ENCODE measurements around the gene PRKCE. TPM values are rescaled to one million over a fixed set of nuclear protein-coding genes. Genes with fewer than 3 reads are reported as not detected.
A peak's percentile ranks its signal among the peaks of the same experiment; 100 is the strongest.

Gene PRKCE
- total RNA-seq, 1 experiment from 2014 or later = 1.3 TPM

DNA sequence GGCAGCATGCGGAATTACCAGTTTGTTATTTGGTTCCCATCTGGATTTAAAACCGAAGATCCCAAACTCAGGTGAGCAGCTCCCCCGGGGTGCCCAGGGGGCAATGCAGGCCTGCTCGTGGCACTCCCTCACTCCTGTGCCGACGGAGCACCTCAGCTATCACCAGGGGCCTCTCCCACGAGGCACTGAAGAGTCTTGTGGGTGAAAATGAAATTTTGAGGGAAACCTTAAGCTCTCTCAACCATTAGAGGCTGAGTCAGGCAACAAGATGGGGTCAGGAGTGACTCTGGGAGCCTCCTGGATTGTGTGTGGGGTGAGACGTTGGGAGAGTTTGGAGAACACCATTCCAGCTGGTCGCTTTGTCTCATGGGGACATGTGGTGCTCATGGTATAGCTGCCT, 189.0 kb downstream of the PRKCE start:
- no CpG with 5 or more reads among the region's 9 CpGs for WGBS (ENCODE audit: extremely low coverage, insufficient read length, low lambda C conversion rate)
- no peaks in the 10 kb centered on the region for H3K9me3 ChIP-seq (ENCODE audit: control insufficient read depth, low read depth, low read length)
- H3K9ac ChIP-seq (ENCODE audit: extremely low read depth, insufficient read length, low read length) = no peak overlapping the region
- no peaks in the 10 kb centered on the region for H3K23me2 ChIP-seq (ENCODE audit: insufficient read length, low read depth, low read length, poor library complexity, severe bottlenecking)
- no peak overlapping the region for H2BK120ac ChIP-seq (ENCODE audit: low read depth, low read length, poor library complexity, severe bottlenecking)
- no peak overlapping the region for H3K4me2 ChIP-seq (ENCODE audit: insufficient read depth, insufficient read length, low read length)
- no peak overlapping the region for H4K8ac ChIP-seq (replicated peaks; ENCODE audit: insufficient read length, low read depth, low read length)
- H3K14ac ChIP-seq (ENCODE audit: insufficient read depth, low read length) = no peak overlapping the region
- H3T11ph ChIP-seq (ENCODE audit: low read length) = no peak overlapping the region
- H3K4ac ChIP-seq (ENCODE audit: low read depth, low read length) = no peak overlapping the region
- Mint-ChIP-seq H3K4me3 (no peak overlapping the region), H3K27ac (peak overlapping the region in 1 of 3 experiments; percentile 46; a peak in 1 of 7 replicates), H3K36me3 (ENCODE audit: insufficient read depth in 1 of 3, low read depth in 3 of 3) (no peaks in the 10 kb centered on the region), H3K9me3 (no peaks in the 10 kb centered on the region), H3K27me3 (ENCODE audit: low read depth) (peaks cover 6% of the 10 kb centered on the region), H3K4me1 (peaks cover 16 to 30% of the 10 kb centered on the region in 2 experiments)
- H4K5ac ChIP-seq (ENCODE audit: insufficient read length, low read depth, low read length) = no peak overlapping the region
- no peaks in the 10 kb centered on the region for H3K79me1 ChIP-seq (ENCODE audit: insufficient read depth, low read depth, low read length, poor library complexity, severe bottlenecking)
- no peak overlapping the region for H3K23ac ChIP-seq (ENCODE audit: insufficient read length, low read depth, low read length)
- H2AFZ ChIP-seq (ENCODE audit: low read length) = no peak overlapping the region
- H3K56ac ChIP-seq (ENCODE audit: insufficient read length, low read depth, low read length) = no peak overlapping the region
- no peak overlapping the region for H2BK15ac ChIP-seq (ENCODE audit: low read depth, low read length)
- no peak overlapping the region for H2BK5ac ChIP-seq (ENCODE audit: insufficient read length, low read length)
- no peak overlapping the region for H3K27ac ChIP-seq (ENCODE audit: insufficient read length, low read depth, low read length)
- no peaks in the 10 kb centered on the region for H3K79me2 ChIP-seq (ENCODE audit: insufficient read depth, low read length)
- TF ChIP-seq, protein P1, sequence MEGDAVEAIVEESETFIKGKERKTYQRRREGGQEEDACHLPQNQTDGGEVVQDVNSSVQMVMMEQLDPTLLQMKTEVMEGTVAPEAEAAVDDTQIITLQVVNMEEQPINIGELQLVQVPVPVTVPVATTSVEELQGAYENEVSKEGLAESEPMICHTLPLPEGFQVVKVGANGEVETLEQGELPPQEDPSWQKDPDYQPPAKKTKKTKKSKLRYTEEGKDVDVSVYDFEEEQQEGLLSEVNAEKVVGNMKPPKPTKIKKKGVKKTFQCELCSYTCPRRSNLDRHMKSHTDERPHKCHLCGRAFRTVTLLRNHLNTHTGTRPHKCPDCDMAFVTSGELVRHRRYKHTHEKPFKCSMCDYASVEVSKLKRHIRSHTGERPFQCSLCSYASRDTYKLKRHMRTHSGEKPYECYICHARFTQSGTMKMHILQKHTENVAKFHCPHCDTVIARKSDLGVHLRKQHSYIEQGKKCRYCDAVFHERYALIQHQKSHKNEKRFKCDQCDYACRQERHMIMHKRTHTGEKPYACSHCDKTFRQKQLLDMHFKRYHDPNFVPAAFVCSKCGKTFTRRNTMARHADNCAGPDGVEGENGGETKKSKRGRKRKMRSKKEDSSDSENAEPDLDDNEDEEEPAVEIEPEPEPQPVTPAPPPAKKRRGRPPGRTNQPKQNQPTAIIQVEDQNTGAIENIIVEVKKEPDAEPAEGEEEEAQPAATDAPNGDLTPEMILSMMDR (conservative IDR thresholded peaks at IDR 0.05) = no peak
- H2BK12ac ChIP-seq (ENCODE audit: insufficient read length, low read depth, low read length) = no peak overlapping the region
- no peaks in the 10 kb centered on the region for H4K20me1 ChIP-seq (ENCODE audit: control insufficient read depth, insufficient read depth, insufficient read length)
- no peak overlapping the region for H2BK20ac ChIP-seq (ENCODE audit: low read depth, low read length, poor library complexity, severe bottlenecking)
- no peak overlapping the region for H2AK5ac ChIP-seq (ENCODE audit: insufficient read length, low read length)
- H3K27me3 ChIP-seq (ENCODE audit: insufficient read depth, low read length) = no peaks in the 10 kb centered on the region
- no peak for DNase-seq
- H3K4me1 ChIP-seq (ENCODE audit: insufficient read depth, low read length) = no peaks in the 10 kb centered on the region
- H3K18ac ChIP-seq (ENCODE audit: insufficient read length, low read depth, low read length) = no peak overlapping the region
- no peak overlapping the region for H4K91ac ChIP-seq (ENCODE audit: insufficient read length, low read depth, low read length)
